NCI-H460 (cell line): ENCODE data around the gene COX10. TPM values are rescaled to one million over a fixed set of nuclear protein-coding genes. Genes with fewer than 3 reads are reported as not detected.

Source experiments
- DNase-seq: peaks from one replicate; pipeline ENCODE4 v3.0.0-alpha.2; 2016; ENCODE audit warnings: low read depth; ENCODE audit errors: extremely low read depth
- total RNA-seq: library from RNA; depleted of rRNA; stranded (reverse); fragments of >200 nt; shearing (Covaris generic); gene quantifications from 2 replicates; pipeline ENCODE4 v1.2.3, GENCODE V29; 2014

COX10 gene
- total RNA-seq, 1 experiment from 2014 or later: 41.3 TPM

- no peak for DNase-seq
These were observed 608 bp upstream of the COX10 start for GRCh38 chr17:14068542-14069250.

GRCh38 chr17:14070344-14070984 is 1.2 kb downstream of the COX10 start:
- DNase-seq: no peak

DNA sequence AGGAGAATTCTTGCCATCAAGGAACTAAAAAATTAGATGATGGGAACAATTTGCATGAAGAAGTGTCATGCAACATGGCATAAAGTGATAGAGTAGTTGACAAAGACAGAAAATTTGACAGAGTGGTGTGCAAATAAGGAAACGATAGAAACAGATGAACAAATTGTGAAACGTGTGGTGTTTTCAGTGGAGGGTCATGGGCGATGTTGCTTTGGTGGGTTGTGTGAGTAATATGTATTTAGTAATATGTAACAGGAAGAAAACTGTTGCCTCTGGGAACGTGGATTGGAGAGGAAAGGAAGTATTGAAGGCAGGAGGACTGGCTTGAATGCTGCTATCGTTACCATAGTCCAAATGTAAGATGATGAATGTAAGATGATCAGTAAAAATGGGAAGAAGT is 3.6 kb downstream of the COX10 start:
- DNase-seq: no peak

DNA sequence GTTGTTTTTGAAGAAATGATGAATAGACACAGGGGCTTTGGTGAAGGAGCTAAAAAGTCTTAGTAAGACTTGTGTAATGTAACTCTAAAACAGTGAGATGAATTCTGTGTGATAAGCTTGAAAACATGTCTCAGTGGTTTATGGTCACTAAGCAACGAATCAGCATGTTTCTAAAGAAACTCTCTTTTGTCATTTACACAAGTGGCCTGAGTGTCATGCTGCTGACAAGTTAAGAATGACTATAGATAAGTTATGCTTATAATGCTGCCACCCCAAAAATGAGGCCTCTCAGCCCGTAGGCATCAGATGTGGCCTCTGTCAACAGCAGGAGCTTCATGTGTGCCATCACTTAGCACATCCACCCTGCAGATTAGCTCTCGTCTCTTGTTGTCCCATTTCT is 8.7 kb downstream of the COX10 start:
- no peak for DNase-seq

DNA sequence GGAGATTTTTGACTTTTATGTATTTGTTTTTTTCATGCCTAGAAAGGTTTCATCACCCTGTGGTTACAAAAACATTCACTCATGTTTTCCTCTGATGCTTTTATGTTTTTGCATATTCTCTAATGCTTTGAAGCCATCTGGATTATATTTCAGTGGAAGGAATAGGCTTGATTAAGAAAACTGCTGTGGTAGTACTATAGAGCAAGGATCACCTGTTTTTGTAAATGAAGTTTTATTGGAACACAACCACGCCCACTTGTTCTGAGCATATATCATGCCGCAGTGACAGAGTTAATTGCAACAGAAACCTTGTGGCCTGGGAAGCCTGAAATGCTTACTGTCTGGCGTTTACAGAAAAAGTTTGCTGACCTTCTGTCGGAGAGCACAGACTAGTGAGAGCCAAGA is 11.5 kb downstream of the COX10 start:
- no peak for DNase-seq

GRCh38 chr17:14082848-14083247 is 13.5 kb downstream of the COX10 start:
- no peak for DNase-seq

GRCh38 chr17:14084955-14085354 is 15.7 kb downstream of the COX10 start:
- no peak for DNase-seq

- DNase-seq: no peak
These were observed 16.9 kb downstream of the COX10 start for GRCh38 chr17:14086189-14086588.

DNA sequence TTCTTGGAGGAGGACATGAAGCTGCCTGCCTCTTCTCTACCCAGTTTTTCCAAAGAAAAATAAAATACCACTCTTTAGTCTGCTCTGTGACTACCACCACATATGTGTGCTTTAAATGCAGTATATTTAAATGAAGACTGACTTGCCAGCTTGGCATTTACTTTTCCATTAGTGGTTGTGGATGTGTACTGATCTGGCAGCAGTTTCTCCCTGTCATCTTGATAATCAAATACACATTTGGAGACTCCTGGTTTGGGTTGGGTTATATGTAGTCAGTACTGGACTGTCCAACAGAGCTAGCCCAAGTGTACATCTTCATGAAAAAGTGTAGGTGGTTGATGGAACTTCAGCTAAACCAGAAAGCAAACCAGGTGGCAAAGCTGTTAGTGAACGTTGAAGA is 19.9 kb downstream of the COX10 start:
- DNase-seq: no peak

- DNase-seq: no peak
These were observed 22.1 kb downstream of the COX10 start for GRCh38 chr17:14091367-14091766.

DNA sequence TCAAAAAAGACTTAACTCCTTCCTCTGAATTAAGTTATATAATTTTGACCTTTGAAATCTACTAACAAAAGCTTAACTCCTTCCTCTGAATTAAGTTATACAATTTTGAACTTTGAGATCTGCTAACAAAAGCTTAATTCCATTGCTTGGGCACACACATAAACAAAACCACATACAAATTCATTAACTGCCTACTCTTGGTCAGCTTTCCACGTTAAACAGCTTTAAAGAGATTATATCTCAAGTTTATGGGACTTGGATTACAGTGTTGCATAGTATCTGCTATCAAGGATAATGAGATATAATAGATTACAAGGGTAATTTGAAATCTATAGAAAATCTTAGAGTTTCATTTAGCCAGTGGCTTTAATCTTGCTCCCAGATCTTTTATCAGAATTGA is 23.5 kb downstream of the COX10 start:
- no peak for DNase-seq

- no peak for DNase-seq
These were observed 25.6 kb downstream of the COX10 start for GRCh38 chr17:14094676-14095601.

DNA sequence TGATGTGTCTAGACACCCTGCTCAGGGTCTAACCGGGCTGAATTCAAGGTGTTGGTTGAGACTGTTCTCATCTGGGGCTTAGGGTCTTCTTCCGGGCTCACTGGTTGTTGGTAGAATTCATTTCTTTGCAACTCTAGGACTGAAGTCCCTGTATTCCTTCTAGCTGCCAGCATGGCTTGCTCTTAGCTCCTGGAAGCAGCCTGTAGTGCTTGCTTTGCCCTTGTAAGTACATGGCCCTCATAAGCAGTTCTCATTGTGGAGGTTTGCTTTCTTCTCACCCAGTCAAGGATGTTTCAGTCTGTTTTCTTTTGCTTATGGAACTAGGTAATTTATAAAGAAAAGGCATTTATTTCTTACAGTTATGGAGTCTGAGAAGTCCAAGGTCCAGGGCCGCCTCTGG is 26.3 kb downstream of the COX10 start:
- DNase-seq: no peak

DNA sequence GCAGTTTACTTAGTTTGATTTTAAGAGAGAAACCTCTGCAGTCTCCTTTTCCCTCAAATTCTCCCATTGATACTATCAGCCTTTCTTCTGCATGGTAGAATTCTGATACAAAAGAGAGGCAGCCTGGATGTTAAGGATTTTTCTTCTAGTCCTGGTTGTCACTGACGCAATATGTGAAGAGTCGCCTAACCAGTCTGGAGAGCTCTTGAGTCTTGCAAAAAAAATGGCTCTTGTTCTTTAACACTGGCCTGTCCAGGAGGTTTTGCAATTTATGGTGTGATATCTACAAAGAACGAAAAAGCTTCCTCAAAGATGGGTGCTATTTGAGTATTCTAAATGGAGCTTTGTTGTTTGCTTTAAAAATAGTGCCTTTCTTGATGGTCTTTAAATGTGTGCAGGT is 28.9 kb downstream of the COX10 start:
- DNase-seq: no peak

DNA sequence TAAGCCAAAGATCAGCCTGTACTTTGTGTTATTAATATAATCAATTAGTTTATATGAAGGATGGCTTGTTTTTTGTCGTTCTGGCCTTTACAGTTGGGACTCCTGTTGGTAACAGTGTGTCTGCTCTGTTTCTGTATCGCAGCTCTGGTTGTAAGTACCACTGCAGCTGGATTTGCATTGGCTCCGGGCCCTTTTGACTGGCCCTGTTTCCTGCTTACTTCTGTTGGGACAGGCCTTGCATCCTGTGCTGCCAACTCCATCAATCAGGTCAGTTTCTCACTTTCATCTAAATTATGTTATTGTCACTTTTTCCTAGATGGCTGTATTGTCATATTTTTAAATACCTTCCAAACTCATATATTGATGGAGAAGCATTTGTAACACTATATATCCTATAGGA is 32.7 kb downstream of the COX10 start:
- no peak for DNase-seq

DNA sequence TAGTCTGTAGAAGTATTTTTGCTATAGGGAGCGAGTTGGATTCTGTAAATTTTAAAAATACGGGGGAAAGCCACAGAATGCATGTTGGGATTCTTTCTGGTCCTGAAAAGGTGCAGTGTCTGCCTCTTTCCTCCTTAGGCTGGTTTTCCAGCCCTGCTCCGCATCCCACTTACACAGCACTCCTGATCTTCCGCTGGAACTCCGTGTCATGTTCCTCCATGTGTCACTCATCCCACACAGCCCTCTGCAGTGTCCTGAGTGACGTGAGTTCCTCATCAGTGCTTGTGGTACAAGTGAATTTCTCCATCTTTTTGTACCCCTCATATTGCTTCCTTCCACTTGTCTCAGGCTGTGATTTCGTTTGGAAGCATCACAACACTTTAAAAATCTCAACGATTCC is 34.5 kb downstream of the COX10 start:
- no peak for DNase-seq

- no peak for DNase-seq
These were observed 35.4 kb downstream of the COX10 start for GRCh38 chr17:14104734-14105133.

DNA sequence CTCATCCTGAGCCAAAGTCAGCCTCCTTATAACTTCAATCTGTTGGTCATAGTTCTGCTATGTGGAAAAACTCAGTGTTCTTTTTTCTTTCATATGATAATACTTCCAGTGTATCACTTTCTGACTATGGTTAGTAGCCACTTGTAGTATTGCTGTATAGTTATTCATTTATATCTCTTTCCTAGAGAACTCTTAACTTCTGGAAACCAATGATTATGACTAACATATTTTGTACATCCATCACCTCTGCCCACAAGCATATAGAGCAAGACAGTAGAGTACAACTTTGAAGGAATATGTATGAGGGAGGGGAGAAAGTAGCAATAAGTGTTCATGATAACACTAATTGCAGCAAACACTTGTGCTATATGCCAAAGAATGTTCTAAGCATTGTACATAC is 38.6 kb downstream of the COX10 start:
- DNase-seq: no peak

- DNase-seq: no peak
These were observed 43.1 kb downstream of the COX10 start for GRCh38 chr17:14112407-14112806.

- no peak for DNase-seq
These were observed 43.8 kb downstream of the COX10 start for GRCh38 chr17:14113137-14113536.

DNA sequence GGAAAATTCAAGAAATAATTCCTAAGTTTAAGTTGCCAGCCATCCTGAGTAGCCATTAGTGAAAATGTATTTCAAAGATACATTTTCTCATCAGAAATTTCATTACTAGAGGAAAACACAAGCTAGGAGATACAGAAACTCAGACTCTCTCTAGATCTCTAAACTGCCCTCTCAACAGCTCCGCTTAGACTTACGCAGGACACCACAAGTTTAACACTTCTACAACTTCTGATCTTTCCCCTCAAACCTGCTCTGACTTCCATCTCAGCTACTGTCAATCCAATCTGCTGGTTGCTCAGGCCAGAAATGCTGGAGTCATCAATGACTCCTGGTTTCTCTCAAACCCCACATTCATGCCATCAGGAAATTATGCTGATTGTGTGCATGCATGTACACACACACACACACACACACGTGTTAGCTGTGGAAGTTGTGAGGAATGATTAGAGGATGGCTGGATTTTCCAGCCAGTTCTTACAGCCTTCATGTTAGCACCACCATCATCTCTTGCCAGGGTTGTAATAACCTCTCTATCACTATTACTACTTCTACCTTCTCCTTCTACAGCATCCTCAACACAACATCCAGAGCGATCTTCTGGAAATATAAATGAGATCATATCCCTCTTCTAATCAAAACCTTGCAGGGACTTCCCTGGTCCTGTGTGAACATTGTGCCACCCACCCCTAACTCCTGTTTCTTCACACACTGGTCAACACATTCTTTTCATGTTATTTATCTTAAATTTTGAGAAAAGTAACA is 47.1 kb downstream of the COX10 start:
- DNase-seq: no peak
